ENCODE results near the gene DNAH3.

DNA sequence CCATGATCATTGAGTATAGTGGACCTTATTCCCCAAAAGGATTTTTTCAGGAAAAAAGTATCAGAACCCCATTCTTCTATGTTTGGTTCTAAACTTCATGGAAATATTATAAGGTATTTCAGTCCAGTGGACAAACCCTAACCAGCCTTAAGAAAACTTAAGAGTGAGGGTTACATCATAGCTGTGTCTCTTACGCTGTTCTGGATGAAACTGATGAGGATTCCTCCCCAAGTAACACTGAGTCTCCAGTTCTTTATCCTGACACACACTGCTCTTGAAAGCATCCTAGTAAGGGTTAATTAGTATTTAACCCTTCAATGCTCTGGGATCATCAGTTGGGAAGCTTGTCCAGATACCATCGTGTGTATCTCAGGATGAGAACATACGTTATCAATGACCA lies 245.1 kb downstream of the DNAH3 start:
- TF ChIP-seq EZH2 (IDR thresholded peaks at IDR 0.05; ENCODE audit: insufficient read depth, poor library complexity, severe bottlenecking) (no peak), EZH2phosphoT487 (IDR thresholded peaks at IDR 0.05; ENCODE audit: insufficient read depth, low read depth) (no peak)

Measured in GM23248 (cell line).